ENCODE measurements around the gene SLC9A9.

DNA sequence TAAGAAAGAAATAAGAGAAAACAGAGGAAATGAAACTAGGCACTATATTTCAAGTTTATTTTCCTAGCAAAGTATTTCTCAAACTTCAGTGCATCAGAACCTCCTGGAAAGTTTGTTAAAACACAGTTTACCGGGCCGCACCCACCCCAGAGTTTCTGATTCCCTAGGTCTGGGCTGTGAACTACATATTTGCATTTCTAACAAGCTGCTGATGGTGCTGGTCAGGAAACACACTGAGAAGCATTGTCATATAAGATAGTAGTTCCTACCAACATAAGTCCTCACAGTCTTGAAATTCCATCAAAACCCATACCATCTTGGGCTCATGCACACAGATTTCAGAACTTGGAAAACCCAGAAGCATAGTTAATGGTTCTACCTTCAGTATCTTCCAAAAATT lies 8.3 kb downstream of the SLC9A9 start:
- TF ChIP-seq SMC3 (IDR thresholded peaks at IDR 0.05; ENCODE audit: low read depth, low read length) (no peak), FOXM1 (IDR thresholded peaks at IDR 0.05; ENCODE audit: low read depth) (no peak), POLR2AphosphoS5 (IDR thresholded peaks at IDR 0.05; ENCODE audit: low read depth, low read length) (no peak), TCF12 (IDR thresholded peaks at IDR 0.05) (no peak), FOXJ3 (CRISPR knock-in tag; IDR thresholded peaks at IDR 0.05) (no peak), NFIC (IDR thresholded peaks at IDR 0.05; ENCODE audit: borderline replicate concordance) (no peak), RAD21 (IDR thresholded peaks at IDR 0.05; ENCODE audit: low read length) (no peak)
- TF ChIP-seq, protein P1, sequence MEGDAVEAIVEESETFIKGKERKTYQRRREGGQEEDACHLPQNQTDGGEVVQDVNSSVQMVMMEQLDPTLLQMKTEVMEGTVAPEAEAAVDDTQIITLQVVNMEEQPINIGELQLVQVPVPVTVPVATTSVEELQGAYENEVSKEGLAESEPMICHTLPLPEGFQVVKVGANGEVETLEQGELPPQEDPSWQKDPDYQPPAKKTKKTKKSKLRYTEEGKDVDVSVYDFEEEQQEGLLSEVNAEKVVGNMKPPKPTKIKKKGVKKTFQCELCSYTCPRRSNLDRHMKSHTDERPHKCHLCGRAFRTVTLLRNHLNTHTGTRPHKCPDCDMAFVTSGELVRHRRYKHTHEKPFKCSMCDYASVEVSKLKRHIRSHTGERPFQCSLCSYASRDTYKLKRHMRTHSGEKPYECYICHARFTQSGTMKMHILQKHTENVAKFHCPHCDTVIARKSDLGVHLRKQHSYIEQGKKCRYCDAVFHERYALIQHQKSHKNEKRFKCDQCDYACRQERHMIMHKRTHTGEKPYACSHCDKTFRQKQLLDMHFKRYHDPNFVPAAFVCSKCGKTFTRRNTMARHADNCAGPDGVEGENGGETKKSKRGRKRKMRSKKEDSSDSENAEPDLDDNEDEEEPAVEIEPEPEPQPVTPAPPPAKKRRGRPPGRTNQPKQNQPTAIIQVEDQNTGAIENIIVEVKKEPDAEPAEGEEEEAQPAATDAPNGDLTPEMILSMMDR (IDR thresholded peaks at IDR 0.05) = no peak
- TF ChIP-seq, protein P2, sequence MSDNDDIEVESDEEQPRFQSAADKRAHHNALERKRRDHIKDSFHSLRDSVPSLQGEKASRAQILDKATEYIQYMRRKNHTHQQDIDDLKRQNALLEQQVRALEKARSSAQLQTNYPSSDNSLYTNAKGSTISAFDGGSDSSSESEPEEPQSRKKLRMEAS (IDR thresholded peaks at IDR 0.05; ENCODE audit: low read depth) = no peak

All from SK-N-SH (cell line).